K562 (cell line): Measurements from ENCODE around the gene CREB3L4.

Source experiments
- ARID1B ChIP-seq: fragments of 450-650 bp; IDR thresholded peaks from 2 replicates; pipeline ENCODE4 v1.6.1; 2016; ENCODE audit warnings: antibody characterized with exemption, mild to moderate bottlenecking, inconsistent platforms
- CBX5 ChIP-seq: IDR thresholded peaks from 2 replicates; pipeline ENCODE4 v1.6.1; 2014; ENCODE audit warnings: low read depth, borderline replicate concordance
- EZH2 ChIP-seq: IDR thresholded peaks from 2 replicates; pipeline ENCODE4 v1.6.1; 2012; ENCODE audit warnings: low read depth, mild to moderate bottlenecking, inconsistent platforms, low read length, borderline replicate concordance
- HNRNPLL ChIP-seq: fragments of 200-400 bp; formaldehyde crosslinking; IDR thresholded peaks from 2 replicates; pipeline ENCODE4 v1.6.1; 2017; ENCODE audit warnings: low read length, low read depth, mild to moderate bottlenecking; ENCODE audit not compliant: poor library complexity, severe bottlenecking
- KLF6 ChIP-seq: fragments of 250-450 bp; sonication (Bioruptor Pico); IDR thresholded peaks from 2 replicates; pipeline ENCODE4 v1.4.0; 2020; ENCODE audit warnings: mild to moderate bottlenecking, moderate library complexity, borderline replicate concordance
- MAX ChIP-seq: sonication (generic); formaldehyde crosslinking; IDR thresholded peaks from 2 replicates; pipeline ENCODE4 v1.9.0; 2022; ENCODE audit warnings: mild to moderate bottlenecking, missing genetic modification reagents
- PML ChIP-seq: IDR thresholded peaks from 2 replicates; pipeline ENCODE4 v1.6.1; 2012; ENCODE audit warnings: low read length, inconsistent platforms
- POLR2A ChIP-seq: fragments of 450-650 bp; conservative IDR thresholded peaks from 2 replicates; pipeline ENCODE4 v1.6.1; 2016
- SIN3B ChIP-seq: fragments of 450-650 bp; IDR thresholded peaks from 2 replicates; pipeline ENCODE4 v1.6.1; 2017; ENCODE audit warnings: low read depth, mild to moderate bottlenecking, moderate library complexity
- TF ChIP-seq, protein P1 (sequence below), 3 experiments: IDR thresholded peaks in 2 of 3; conservative IDR thresholded peaks in 1 of 3; 2 replicates each; pipeline ENCODE4 v1.5.1; 2011 to 2012; ENCODE audit warnings: low read length in 3 of 3, mild to moderate bottlenecking in 3 of 3, control low read depth in 2 of 3, improper control_type of control experiment in 1 of 3, inconsistent platforms in 1 of 3, low read depth in 1 of 3, mixed read lengths in 1 of 3, moderate library complexity in 1 of 3; ENCODE audit not compliant: insufficient read depth in 2 of 3
- TF ChIP-seq, protein P2 (sequence below): fragments of 150-350 bp; conservative IDR thresholded peaks from 2 replicates; pipeline ENCODE4 v1.6.1; 2014; ENCODE audit warnings: low read length

- TF ChIP-seq PML: no peak
- no peak for TF ChIP-seq POLR2A
- TF ChIP-seq, protein P1, sequence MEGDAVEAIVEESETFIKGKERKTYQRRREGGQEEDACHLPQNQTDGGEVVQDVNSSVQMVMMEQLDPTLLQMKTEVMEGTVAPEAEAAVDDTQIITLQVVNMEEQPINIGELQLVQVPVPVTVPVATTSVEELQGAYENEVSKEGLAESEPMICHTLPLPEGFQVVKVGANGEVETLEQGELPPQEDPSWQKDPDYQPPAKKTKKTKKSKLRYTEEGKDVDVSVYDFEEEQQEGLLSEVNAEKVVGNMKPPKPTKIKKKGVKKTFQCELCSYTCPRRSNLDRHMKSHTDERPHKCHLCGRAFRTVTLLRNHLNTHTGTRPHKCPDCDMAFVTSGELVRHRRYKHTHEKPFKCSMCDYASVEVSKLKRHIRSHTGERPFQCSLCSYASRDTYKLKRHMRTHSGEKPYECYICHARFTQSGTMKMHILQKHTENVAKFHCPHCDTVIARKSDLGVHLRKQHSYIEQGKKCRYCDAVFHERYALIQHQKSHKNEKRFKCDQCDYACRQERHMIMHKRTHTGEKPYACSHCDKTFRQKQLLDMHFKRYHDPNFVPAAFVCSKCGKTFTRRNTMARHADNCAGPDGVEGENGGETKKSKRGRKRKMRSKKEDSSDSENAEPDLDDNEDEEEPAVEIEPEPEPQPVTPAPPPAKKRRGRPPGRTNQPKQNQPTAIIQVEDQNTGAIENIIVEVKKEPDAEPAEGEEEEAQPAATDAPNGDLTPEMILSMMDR (IDR thresholded peaks at IDR 0.05 in 2 of 3, conservative IDR thresholded peaks at IDR 0.05 in 1 of 3; ENCODE audit: insufficient read depth in 2 of 3, low read depth in 1 of 3, low read length in 3 of 3): no peak
- TF ChIP-seq CBX5: no peak
- TF ChIP-seq, protein P2, sequence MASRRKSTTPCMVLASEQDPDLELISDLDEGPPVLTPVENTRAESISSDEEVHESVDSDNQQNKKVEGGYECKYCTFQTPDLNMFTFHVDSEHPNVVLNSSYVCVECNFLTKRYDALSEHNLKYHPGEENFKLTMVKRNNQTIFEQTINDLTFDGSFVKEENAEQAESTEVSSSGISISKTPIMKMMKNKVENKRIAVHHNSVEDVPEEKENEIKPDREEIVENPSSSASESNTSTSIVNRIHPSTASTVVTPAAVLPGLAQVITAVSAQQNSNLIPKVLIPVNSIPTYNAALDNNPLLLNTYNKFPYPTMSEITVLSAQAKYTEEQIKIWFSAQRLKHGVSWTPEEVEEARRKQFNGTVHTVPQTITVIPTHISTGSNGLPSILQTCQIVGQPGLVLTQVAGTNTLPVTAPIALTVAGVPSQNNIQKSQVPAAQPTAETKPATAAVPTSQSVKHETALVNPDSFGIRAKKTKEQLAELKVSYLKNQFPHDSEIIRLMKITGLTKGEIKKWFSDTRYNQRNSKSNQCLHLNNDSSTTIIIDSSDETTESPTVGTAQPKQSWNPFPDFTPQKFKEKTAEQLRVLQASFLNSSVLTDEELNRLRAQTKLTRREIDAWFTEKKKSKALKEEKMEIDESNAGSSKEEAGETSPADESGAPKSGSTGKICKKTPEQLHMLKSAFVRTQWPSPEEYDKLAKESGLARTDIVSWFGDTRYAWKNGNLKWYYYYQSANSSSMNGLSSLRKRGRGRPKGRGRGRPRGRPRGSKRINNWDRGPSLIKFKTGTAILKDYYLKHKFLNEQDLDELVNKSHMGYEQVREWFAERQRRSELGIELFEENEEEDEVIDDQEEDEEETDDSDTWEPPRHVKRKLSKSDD: no peak
- TF ChIP-seq KLF6 (CRISPR knock-in tag): no peak
- no peak for TF ChIP-seq SIN3B
- no peak for TF ChIP-seq HNRNPLL
- no peak for TF ChIP-seq MAX (CRISPR knock-in tag)
- no peak for TF ChIP-seq EZH2
- TF ChIP-seq ARID1B: no peak
These were observed 33.0 kb upstream of the CREB3L4 start for GRCh38 chr1:153934746-153935145.
